ENCODE data around the gene FAN1.

Gene FAN1

DNA sequence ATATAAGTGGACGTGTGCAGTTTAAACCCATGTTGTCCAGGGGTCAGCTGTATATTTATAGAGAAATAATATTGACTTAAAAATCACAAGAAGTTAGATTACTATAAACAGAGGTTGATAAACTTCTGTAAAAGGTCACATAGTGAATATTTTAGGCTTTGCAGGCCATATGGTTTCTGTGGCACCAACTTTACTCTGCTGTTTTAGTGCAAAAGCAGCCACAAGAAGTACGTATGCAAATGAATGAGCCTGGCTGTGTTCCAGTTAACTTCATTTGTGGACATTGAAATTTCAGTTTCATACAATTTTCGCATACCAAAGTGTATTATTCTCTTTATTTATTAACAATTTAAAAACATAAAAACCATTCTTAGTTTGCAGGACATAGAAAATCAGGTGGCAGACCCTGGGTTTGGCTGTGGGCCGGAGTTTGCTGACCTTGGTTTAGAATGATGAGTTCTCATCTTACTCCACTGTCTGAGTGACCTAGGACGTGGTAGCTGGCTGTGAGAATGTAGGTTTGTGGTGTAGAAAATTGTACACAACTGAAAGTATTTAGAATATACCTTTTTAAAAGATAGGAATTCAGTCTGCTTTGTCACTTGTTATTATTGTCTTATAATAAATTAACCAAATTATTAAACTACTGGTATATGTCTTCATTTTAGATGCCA is 16.3 kb downstream of the FAN1 start:
- no peak for DNase-seq (ENCODE audit: low read depth, low spot score)

DNA sequence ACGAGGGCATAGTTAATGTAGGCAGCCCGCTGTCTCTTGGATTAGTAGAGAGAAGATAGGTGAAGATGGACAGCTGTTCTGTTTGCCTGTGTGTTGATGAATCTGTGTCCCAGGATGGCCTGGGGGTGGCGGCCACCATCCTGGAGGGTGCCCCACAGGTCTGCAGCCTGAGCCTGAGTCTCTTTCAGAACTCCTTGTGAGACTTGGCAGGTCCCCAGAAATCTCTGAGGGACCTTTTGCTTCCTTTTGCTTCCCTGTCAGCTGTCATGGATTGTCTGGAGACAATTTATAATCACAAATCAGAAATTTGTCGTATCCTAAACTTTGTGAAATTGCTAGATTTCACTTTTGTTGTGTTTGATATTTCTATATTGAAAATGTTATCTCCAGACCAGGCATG is 17.4 kb downstream of the FAN1 start:
- DNase-seq (ENCODE audit: low read depth, low spot score) = no peak

DNA sequence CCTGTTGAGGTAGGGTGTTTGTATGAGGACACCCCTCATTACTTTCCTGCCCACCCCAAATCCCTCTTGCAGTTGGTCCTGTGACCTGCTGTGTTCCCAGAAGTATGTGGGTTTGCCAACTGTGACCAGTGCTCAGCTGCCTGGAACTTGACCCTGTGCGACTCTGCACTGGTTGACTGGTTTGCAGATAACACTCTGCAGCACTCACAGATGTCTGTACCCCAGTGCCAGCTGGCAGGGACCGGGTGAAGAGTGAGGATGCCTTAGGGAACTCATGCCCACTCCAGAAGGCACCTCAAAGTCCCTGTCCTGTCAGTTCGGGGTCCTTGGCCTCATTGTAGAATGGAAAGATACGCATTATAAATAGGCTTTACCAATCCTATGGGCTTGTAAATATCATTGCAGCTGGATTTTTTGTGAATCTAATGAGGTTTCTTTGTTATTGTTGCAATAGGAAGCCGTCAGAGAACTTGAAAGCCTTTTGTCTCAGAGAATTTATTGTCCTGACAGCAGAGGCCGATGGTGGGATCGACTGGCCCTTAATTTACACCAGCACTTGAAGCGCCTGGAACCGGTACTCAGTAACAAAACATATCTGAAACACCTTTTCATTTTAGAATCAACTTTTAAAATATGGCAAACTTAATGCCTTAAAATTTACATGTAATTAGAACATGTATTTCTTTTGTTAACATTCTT is 18.2 kb downstream of the FAN1 start:
- no peak for DNase-seq (ENCODE audit: low read depth, low spot score)

DNA sequence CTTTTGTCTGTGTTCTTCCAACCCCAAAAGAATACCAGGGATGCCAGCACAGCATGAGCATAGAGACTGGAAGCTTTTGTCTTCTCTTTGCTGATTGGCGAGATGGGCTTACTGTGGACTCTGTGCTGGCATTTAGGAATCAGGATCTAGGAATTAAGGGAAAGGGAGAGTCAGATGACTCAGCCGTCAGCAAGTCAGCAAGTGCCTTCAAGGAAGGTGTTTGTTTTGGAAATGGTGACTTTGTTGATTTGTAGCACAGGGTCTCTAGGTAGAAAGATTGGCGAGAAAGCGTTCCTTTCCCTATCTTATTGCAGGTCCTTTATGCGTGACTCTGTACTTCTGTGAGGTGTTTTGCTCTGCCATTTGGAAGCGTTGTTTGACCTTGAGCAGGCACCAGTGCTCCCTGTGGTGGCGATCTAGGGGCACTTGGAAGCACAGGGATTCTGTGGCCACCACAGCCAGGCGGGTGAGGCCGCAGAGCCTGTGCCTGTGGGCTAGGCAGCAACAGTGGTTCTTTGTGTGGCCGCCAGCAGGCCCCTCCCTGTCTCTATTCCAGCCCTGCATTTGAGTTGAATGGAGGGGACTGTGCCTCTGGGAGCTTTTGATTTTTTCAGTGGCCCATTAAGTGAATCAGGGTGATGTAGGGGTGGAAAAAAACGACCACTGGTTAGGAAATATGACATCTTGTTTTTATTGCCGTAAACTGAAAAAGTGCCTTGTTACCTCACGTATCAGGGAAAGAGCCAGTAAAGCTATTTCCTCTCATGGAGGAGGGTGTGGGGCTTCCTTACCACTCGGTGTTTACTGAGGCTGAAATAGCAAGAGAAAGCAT is 19.0 kb downstream of the FAN1 start:
- no peak for DNase-seq (ENCODE audit: low read depth, low spot score)

DNA sequence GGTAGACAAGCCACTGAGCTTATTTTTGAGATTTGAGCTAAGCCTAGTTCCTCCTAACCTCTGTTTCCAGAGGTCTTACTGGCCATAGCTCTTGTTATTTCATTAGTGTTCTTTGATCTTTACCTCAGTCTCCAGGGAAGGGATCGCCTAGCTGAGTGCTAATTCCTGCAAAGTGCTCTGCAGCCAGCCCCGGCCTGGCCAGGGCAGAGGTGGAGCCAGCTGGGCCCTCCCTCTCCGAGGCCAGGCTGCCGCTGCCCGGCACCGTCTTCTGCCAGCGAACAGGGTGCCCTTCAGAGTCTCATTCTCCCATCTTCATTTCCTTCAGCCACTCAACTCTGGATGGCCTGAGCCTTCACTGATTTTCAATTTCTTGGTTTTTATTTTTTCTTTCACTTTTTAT is 19.7 kb downstream of the FAN1 start:
- DNase-seq (ENCODE audit: low read depth, low spot score) = no peak

DNA sequence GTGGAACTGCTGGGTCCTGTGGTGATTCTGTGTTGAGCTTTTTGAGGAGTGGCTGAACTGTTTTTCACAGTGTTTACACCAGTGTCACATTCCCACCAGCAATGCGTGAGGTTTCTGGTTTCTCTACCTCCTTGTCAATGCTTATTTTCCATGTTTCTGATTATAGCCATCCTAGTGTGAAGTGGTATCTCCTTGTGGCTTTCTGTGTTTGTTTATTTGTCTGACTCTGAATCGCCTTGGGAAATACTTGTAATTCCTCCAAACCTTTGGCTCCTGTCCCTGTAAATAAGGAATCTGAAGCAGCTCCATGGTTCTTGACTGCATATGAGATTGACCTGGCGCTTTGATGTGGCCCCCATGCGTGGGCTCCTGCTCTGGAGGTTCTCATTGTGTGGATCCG is 20.6 kb downstream of the FAN1 start:
- DNase-seq (ENCODE audit: low read depth, low spot score) = no peak

DNA sequence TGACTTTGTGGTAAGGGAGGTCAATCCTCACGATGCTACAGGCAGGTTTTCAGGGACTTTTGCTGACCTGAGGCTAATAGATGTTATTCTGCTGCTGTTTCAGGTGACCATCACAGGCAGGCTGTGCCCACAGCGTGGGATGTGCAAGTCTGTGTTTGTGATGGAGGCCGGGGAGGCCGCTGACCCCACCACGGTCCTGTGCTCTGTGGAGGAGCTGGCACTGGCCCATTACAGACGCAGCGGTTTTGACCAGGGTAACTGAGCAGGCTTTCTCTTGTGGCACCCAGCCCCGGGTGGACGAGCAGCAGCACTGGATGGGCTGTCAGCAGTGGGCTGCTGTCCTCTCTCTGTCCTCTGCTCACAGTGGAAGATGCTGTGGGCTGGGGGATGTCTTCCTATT is 22.0 kb downstream of the FAN1 start:
- no peak for DNase-seq (ENCODE audit: low read depth, low spot score)

DNA sequence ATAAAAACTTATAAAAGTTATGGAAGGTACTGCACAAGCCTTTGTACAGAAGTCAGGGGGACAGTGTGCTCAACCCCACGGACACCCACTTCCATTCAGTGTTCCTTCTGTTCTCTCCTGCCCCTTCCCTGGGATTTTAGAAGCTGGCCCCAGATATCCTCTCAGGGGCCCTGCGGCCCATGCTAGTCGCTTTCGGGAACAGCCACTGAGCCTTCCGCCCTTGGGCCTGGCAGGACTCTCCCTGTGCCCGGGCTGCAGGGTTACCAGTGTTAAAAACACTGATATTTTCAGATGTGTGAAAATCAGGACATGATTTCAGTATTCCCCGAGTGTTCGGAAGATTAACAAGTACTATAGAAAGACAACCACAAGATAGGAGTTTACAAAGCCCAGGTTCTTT is 22.4 kb downstream of the FAN1 start:
- no peak for DNase-seq (ENCODE audit: low read depth, low spot score)

DNA sequence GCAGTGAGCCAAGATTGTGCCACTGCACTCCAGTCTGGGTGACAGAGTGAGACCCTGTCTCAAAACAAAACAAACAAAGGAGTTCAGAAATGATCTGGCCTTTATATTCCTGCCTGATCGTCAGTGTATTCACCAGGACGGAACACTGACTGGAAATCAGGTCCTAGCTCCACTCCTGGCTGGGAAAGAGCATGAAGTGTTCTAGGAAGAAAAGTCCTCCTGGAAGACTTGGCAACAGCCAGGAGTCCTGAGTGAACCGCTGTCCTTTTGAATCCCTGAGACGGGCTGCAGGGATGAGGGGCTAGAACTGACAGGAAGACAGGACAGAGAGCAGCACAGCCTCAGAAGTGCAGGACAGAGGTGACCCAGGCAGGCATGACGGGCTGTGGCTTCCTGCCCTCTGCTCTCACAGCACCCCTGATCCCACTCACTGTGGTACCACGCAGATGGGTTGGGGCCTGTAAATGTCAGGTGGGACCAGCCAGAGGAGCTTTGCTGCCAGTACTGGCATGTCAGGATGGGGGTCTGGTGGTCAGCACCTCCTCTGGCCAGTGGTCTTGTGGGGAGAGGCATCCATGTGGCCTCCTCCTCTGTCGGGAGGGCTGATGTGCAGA is 23.5 kb downstream of the FAN1 start:
- DNase-seq (ENCODE audit: low read depth, low spot score) = no peak

DNA sequence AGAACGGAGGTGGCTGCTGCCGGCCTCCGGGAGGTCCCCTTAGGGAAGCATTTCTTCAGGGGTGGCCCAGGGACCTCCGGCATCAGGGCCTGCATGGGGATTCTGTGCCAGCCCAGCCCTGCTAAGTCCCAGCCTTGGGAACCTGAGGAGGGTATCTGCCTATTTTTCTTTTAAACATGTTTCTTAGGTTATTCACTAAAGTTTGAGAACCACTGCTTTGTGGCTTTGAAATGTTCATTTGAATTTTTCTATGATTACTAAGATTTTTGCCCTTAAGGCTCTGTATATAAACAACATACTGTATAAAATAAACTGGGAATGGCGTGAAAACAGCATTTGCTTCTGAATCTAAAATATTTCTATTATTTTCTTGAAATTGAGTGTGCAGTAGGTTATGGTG is 24.4 kb downstream of the FAN1 start:
- no peak for DNase-seq (ENCODE audit: low read depth, low spot score)

DNA sequence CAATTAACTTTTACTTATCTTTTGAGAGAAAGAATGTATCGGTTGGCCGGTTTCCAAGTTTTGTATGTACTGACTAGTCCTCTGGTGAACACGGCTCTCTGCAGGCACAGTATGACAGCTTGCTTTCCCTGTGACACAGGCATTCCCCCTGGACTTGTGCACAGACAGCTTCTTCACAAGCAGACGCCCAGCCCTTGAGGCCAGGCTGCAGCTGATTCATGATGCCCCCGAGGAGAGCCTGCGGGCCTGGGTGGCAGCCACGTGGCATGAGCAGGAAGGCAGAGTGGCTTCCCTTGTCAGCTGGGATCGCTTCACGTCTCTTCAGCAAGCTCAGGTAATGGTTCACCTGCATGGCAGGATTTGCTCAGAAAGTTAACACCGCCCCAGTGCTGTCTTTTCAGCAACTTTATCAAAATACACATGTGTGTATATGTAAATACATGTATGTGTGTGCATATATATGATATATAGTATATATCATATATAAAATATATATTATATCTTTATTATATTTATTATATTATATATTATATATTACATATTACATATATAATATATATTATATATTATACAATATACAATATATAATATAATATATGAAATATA is 25.5 kb downstream of the FAN1 start:
- no peak for DNase-seq (ENCODE audit: low read depth, low spot score)

DNA sequence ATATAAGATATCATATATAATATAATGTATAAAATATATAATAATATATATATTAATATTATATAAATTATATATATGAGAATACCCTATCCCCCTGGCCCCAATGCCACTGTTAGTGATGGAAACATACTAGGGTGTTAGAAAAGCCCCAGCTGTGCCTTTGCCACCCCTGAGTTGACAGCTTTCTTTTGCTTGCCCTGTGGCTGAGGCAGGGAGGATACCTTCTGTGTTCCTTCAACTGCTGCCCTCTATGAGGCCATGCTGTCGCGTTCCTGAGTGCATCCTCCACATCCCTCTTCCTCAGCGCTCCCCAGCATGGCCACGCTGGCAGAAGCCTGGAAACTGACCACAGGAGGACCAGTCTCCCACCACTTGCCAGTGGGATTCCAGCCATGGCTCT is 26.3 kb downstream of the FAN1 start:
- no peak for DNase-seq (ENCODE audit: low read depth, low spot score)

DNA sequence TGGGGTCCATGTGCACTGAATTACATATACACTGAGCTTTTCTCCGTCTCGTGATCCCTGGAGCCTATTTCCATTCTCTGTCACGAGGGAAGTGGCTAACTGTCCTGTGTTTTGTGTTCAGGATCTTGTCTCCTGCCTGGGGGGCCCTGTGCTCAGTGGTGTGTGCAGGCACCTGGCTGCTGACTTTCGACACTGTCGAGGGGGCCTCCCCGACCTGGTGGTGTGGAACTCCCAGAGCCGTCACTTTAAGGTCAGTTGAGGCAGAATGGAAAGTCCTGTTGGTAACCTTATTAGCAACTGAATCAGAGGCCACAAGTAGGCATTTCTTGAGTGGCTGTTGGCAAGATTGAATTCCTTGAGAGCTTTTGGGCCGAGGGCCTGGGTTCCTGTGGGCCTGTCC is 26.7 kb downstream of the FAN1 start:
- no peak for DNase-seq (ENCODE audit: low read depth, low spot score)

DNA sequence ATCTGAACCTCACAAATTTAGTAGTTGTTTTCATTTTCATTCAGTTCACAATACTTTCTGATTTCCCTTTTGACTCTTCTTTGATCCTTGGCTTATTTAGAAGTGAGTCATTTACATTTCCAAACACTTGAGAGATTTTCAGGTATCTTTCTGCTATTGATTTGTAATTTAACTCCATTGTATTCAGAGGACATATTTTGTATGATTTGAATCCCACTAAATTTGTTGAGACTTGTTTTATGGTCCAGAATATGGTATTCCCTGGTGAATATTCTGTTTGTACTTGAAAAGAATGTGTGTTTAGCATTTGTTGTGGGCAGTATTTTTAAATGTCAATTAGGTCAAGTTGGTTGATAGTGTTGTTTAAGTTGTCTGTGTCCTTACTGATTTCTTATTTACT is 29.6 kb downstream of the FAN1 start:
- DNase-seq (ENCODE audit: low read depth, low spot score) = no peak

DNA sequence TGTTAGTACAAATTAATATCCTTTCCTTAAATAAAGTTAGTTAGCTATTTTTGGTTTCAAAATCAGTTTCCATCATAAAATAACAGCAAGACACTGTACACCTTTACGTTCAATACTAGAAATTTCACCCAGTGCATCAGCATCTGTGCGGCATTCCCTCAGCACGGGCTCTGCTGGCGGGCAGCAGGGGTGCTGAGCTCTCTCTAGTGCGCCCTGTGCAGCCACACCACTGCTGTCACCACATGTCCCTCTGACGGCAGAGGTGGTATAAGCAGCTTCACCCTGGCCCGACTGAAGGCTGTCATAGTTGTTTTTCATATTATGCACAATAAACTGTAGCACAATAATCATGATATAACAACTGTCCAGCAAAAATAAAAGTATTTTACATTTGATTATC is 35.4 kb downstream of the FAN1 start:
- no peak for DNase-seq (ENCODE audit: low read depth, low spot score)

DNA sequence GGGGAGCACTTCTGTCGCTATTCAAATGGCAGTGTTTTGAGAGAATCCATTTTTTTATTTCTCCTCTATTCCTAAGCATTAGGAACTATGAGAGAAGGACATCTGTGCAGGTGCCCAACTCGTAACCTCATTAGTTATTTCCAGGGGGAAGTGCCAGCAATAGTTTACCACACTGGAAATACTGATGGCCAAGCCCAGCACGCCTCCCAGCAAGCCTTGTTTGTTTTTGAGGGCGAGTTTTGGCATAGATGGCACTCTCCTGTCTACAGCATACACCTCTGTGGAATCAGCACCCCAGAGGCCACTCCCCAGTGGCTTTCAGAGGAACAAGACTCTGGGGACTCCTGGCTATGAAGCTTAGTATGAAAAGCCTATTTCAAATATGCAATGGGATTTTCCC is 36.6 kb downstream of the FAN1 start:
- DNase-seq (ENCODE audit: low read depth, low spot score) = no peak

DNA sequence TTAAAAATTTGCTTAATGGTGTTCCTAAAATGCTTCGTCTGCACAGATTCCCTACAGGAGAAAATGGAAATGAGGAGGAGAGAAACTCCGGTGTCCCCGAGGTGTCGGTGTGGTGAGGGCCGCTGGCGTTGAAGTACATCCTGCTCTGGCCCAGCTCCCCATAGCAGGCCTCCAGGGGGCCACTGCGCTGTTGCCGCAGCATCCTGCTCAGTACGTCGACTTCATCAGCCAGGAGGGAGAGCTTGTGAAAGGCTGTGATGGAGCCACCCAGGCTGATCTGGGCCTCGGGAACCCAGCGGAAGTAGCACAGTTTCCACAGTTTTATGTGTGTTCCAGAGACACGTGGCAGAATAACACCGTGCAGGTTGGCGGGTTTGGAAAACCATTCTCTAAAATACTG is 37.8 kb downstream of the FAN1 start:
- no peak for DNase-seq (ENCODE audit: low read depth, low spot score)

DNA sequence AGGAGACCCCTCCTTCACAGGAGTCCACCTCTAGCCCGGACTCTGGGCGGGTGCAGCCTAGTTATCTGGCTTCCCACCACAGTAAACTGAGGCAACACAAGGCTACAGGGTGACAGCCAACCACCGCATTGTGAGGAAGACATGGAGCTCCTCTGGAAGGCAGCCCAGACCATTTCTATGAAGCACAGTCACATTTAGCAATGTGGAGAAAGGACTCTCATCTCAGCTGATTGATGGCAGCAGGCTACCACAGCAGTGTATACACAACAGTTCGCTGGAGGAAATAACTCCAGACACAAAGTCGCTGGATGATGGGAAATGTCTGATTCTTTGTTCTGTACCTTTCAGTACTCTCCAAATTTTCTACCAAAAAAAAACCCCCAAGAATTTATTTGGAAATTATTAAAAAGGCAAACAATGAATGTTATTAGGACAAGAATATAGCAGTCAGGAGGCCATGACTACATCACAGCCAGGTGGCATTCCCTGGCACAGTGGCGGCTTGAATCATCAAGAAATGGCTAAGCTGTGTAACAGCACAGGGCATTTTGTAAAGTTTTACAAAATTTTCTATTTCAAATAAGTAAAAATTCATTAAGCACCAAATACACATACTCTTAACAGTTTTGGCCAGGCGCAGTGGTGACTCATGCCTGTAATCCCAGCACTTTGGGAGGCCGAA is 40.1 kb downstream of the FAN1 start:
- no peak for DNase-seq (ENCODE audit: low read depth, low spot score)

DNA sequence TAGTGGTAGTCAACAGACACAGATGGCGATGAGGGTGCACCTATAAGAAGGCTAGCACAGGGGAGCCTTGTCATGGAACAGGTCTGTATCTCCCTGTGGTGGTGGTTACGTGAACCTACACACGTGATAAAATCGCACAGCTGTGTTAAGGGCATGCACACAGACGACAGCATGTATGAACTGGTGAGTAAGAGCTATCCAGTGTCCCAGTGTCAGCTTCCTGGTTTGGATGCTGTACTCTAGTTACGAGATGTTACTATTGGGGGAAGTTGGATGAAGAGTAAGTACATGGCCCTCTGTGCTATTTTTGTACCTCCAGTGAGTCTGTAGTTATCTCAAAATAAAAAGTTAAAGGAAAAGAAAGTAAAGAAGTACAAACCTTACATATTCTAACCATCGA is 49.5 kb downstream of the FAN1 start:
- DNase-seq (ENCODE audit: low read depth, low spot score) = no peak

DNA sequence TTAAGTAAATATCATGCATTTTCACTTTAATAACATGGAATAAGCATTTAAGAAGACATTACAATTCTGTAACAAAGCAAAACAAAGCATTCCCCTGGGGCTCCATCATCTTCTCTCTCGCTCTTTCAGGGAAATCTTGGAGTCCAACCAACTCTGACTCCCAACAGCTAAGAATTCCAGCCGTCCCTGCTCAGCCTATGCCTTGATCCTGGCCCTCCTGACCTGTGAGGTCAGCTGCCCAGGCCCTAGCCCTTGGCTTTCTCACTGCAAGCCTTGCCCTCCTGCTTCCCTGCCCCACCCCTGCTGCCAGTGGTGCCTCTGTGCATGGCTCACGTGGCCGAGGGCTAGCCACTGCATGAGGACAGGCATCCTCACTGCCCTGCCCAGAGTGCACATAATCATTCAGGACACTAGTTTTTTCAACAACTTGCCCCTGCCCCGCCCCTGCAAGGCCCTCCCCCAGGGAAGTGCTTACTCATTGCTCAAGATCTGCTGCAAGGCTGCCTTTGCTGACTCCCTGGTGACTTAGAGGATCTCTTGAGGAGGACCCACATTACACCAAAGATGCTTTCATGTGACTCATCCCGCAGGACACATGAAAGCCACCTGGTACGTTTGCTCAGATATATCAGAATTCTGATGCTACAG is 50.1 kb downstream of the FAN1 start:
- no peak for DNase-seq (ENCODE audit: low read depth, low spot score)

DNA sequence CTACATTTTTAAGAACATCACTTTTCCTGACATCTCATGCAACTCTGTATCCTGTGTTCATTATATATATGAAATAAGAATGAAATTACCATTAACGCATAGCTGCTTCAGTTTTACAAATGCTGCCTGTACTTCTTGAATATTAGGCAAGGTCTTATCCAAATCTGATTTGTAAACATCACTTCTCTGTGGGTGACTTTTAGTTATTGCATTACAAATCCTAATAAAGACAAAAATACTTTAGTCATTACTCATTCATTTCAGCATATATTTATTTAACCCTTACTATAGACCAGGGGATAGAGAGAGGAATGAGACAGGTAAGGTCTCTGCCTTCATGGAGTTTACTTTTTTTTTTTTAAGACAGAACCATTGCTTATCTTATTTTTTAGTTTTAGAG is 51.0 kb downstream of the FAN1 start:
- DNase-seq (ENCODE audit: low read depth, low spot score) = no peak
